MM.1S (cell line): ENCODE data around the gene SLC16A13.
A peak's percentile ranks its signal among the peaks of the same experiment; 100 is the strongest.

Source experiments
- DNase-seq: peaks from one replicate; pipeline ENCODE4 v3.0.0-alpha.2; 2015
- H2AFZ ChIP-seq: fragments of 300-600 bp; sonication (generic); 2 replicates; pipeline ENCODE4 v1.6.0; 2016; ENCODE audit warnings: antibody characterized with exemption, low read length
- H3F3A ChIP-seq: fragments of 300-600 bp; sonication (generic); 2 replicates; pipeline ENCODE4 v1.6.1; 2016; ENCODE audit warnings: mild to moderate bottlenecking, antibody characterized with exemption, low read length, moderate library complexity, mixed read lengths; ENCODE audit not compliant: insufficient read depth
- H3K27ac ChIP-seq: fragments of 300-600 bp; sonication (generic); 2 replicates; pipeline ENCODE4 v1.5.1; 2016; ENCODE audit warnings: mild to moderate bottlenecking, low read length
- H3K27me3 ChIP-seq: fragments of 300-600 bp; sonication (generic); replicated peaks from 2 replicates; pipeline ENCODE4 v1.6.0; 2016; ENCODE audit warnings: low read length; ENCODE audit not compliant: insufficient read depth
- H3K36me3 ChIP-seq: fragments of 300-600 bp; sonication (generic); replicated peaks from 2 replicates; pipeline ENCODE4 v1.6.1; 2016; ENCODE audit warnings: mild to moderate bottlenecking, low read length, mixed read lengths; ENCODE audit not compliant: insufficient read depth
- H3K4me1 ChIP-seq: fragments of 300-600 bp; sonication (generic); 2 replicates; pipeline ENCODE4 v1.6.1; 2016; ENCODE audit warnings: low read length, mixed read lengths
- H3K4me2 ChIP-seq: fragments of 300-600 bp; sonication (generic); 2 replicates; pipeline ENCODE4 v1.6.0; 2016; ENCODE audit warnings: low read depth, low read length
- H3K4me3 ChIP-seq: fragments of 300-600 bp; sonication (generic); 2 replicates; pipeline ENCODE4 v1.5.1; 2016; ENCODE audit warnings: low read length, mixed read lengths
- H3K79me2 ChIP-seq: fragments of 300-600 bp; sonication (generic); 2 replicates; pipeline ENCODE4 v1.6.1; 2016; ENCODE audit warnings: mixed run types, low read length, mixed read lengths
- H3K9ac ChIP-seq: fragments of 300-600 bp; sonication (generic); 2 replicates; pipeline ENCODE4 v1.6.1; 2016; ENCODE audit warnings: low read length, mixed read lengths
- H3K9me2 ChIP-seq: fragments of 300-600 bp; sonication (generic); replicated peaks from 2 replicates; pipeline ENCODE4 v1.6.1; 2016; ENCODE audit warnings: mild to moderate bottlenecking, low read length, mixed read lengths; ENCODE audit not compliant: insufficient read depth
- H3K9me3 ChIP-seq: fragments of 300-600 bp; sonication (generic); replicated peaks from 2 replicates; pipeline ENCODE4 v1.6.1; 2016; ENCODE audit warnings: mild to moderate bottlenecking, low read length, mixed read lengths; ENCODE audit not compliant: insufficient read depth
- H4K20me1 ChIP-seq: fragments of 300-600 bp; sonication (generic); 2 replicates; pipeline ENCODE4 v1.6.1; 2016; ENCODE audit warnings: mild to moderate bottlenecking, low read length, moderate library complexity, mixed read lengths; ENCODE audit not compliant: insufficient read depth
- CTCF ChIP-seq: fragments of 300-600 bp; sonication (generic); IDR thresholded peaks from 2 replicates; pipeline ENCODE4 v1.5.1; 2016; ENCODE audit warnings: antibody characterized with exemption, low read length, mixed read lengths
- EZH2 ChIP-seq: fragments of 300-600 bp; sonication (generic); optimal IDR thresholded peaks from 2 replicates; pipeline ENCODE3; 2017; ENCODE audit warnings: low read depth, mild to moderate bottlenecking, antibody characterized with exemption, low read length, mixed read lengths
- EZH2phosphoT487 ChIP-seq: fragments of 300-600 bp; sonication (generic); IDR thresholded peaks from 2 replicates; pipeline ENCODE4 v1.6.1; 2018; ENCODE audit warnings: antibody characterized with exemption, low read length

The SLC16A13 gene

GRCh38 chr17:7027335-7027734 is 8.5 kb upstream of the SLC16A13 start:
- Histone ChIP-seq H3K27me3 (no peaks in the 10 kb centered on the region), H3K4me1 (peaks cover 16% of the 10 kb centered on the region), H3K79me2 (no peaks in the 10 kb centered on the region), H3K9me3 (no peaks in the 10 kb centered on the region), H2AFZ (no peak overlapping the region), H4K20me1 (no peaks in the 10 kb centered on the region), H3K4me3 (no peak overlapping the region), H3K9ac (no peak overlapping the region), H3K36me3 (no peaks in the 10 kb centered on the region), H3K9me2 (no peaks in the 10 kb centered on the region), H3K27ac (no peak overlapping the region), H3F3A (peaks cover 4% of the 10 kb centered on the region; the same call in 1 of the 2 replicates), H3K4me2 (no peak overlapping the region)
- no peak for TF ChIP-seq EZH2
- no peak for TF ChIP-seq EZH2phosphoT487
- no peak for TF ChIP-seq CTCF
- no peak for DNase-seq

GRCh38 chr17:7029096-7029495 is 6.7 kb upstream of the SLC16A13 start:
- no peak overlapping the region for H2AFZ ChIP-seq
- no peak overlapping the region for H3K4me3 ChIP-seq
- no peaks in the 10 kb centered on the region for H3K9me3 ChIP-seq
- H3F3A ChIP-seq: peaks cover 2% of the 10 kb centered on the region; the same call in 1 of the 2 replicates
- no peaks in the 10 kb centered on the region for H4K20me1 ChIP-seq
- no peak overlapping the region for H3K9ac ChIP-seq
- DNase-seq: no peak
- peaks cover 12% of the 10 kb centered on the region for H3K4me1 ChIP-seq
- TF ChIP-seq EZH2 (no peak), EZH2phosphoT487 (no peak), CTCF (no peak)
- H3K4me2 ChIP-seq: no peak overlapping the region
- H3K27me3 ChIP-seq: no peaks in the 10 kb centered on the region
- no peaks in the 10 kb centered on the region for H3K79me2 ChIP-seq
- no peak overlapping the region for H3K27ac ChIP-seq
- H3K9me2 ChIP-seq: no peaks in the 10 kb centered on the region
- no peaks in the 10 kb centered on the region for H3K36me3 ChIP-seq

GRCh38 chr17:7029659-7030058 is 6.2 kb upstream of the SLC16A13 start:
- H4K20me1 ChIP-seq: no peaks in the 10 kb centered on the region
- DNase-seq: peak; percentile 55
- H3K36me3 ChIP-seq: no peaks in the 10 kb centered on the region
- no peaks in the 10 kb centered on the region for H3K9me2 ChIP-seq
- H3K27me3 ChIP-seq: no peaks in the 10 kb centered on the region
- H3K4me2 ChIP-seq: peak overlapping the region; percentile 48; the same call in 1 of the 2 replicates
- no peak overlapping the region; the same call in 1 of the 2 replicates for H3K27ac ChIP-seq
- no peaks in the 10 kb centered on the region for H3K79me2 ChIP-seq
- no peaks in the 10 kb centered on the region; the same call in 1 of the 2 replicates for H3F3A ChIP-seq
- peak overlapping the region; percentile 67 for H2AFZ ChIP-seq
- peak overlapping the region; percentile 19 for H3K4me3 ChIP-seq
- peaks cover 12% of the 10 kb centered on the region for H3K4me1 ChIP-seq
- no peaks in the 10 kb centered on the region for H3K9me3 ChIP-seq
- no peak for TF ChIP-seq CTCF
- no peak for TF ChIP-seq EZH2
- no peak for TF ChIP-seq EZH2phosphoT487
- 0 out of 2 replicates have a peak overlapping the region, but pooled peaks have one; percentile 17 for H3K9ac ChIP-seq
